WTC11 (cell line): Measurements from ENCODE around the gene FAM3D. TPM values are rescaled to one million over a fixed set of nuclear protein-coding genes. Genes with fewer than 3 reads are reported as not detected.
A peak's percentile ranks its signal among the peaks of the same experiment; 100 is the strongest.

Experiments used
- ATAC-seq: fragments of 200-7000 bp; cut with Tn5 transposase; 2 replicates; pipeline ENCODE4 v1.10.0; 2021; ENCODE audit warnings: mild to moderate bottlenecking, moderate library complexity
- CTCF ChIA-PET: fragments of 300-600 bp; sonication (Branson Sonifier 250); formaldehyde crosslinking; loops from one replicate; lab custom pipeline; 2021; ENCODE audit warnings: antibody characterized with exemption; lab: Charles Lee
- POLR2A ChIA-PET: fragments of 350-600 bp; sonication (Branson Sonifier 250); formaldehyde crosslinking; loops from one replicate; lab custom pipeline; 2021; ENCODE audit warnings: antibody characterized with exemption; lab: Charles Lee
- DNase-seq: peaks from one replicate; pipeline ENCODE4 v3.0.0; 2021; ENCODE audit warnings: low spot score
- H3K27ac Mint-ChIP-seq: 2 replicates; pipeline ENCODE4 v1.8.0; 2021; ENCODE audit warnings: mixed read lengths
- H3K27me3 Mint-ChIP-seq: 2 replicates; pipeline ENCODE4 v1.8.0; 2021; ENCODE audit warnings: low read depth, mild to moderate bottlenecking, moderate library complexity, mixed read lengths
- H3K36me3 Mint-ChIP-seq: 2 replicates; pipeline ENCODE4 v1.8.0; 2021; ENCODE audit warnings: mixed read lengths
- H3K4me1 Mint-ChIP-seq: 2 replicates; pipeline ENCODE4 v1.8.0; 2022; ENCODE audit warnings: mixed read lengths
- H3K4me3 Mint-ChIP-seq: 2 replicates; pipeline ENCODE4 v1.8.0; 2021; ENCODE audit warnings: mild to moderate bottlenecking, moderate library complexity, mixed read lengths
- H3K9me3 Mint-ChIP-seq: 2 replicates; pipeline ENCODE4 v1.8.0; 2021; ENCODE audit warnings: mixed read lengths
- E2F4 ChIP-seq: sonication (generic); formaldehyde crosslinking; IDR thresholded peaks from 2 replicates; pipeline ENCODE4 v1.8.1; 2022; ENCODE audit warnings: low read depth, mild to moderate bottlenecking, moderate library complexity, missing genetic modification reagents, borderline replicate concordance
- ELF4 ChIP-seq: sonication (generic); formaldehyde crosslinking; IDR thresholded peaks from 2 replicates; pipeline ENCODE4 v1.8.1; 2022; ENCODE audit warnings: low read depth, mild to moderate bottlenecking, moderate library complexity, missing genetic modification reagents
- IRF1 ChIP-seq: sonication (generic); formaldehyde crosslinking; IDR thresholded peaks from 2 replicates; pipeline ENCODE4 v1.8.0; 2023; ENCODE audit warnings: missing genetic modification reagents
- JAZF1 ChIP-seq: fragments of 250-450 bp; sonication (Bioruptor Pico); IDR thresholded peaks from 2 replicates; pipeline ENCODE4 v1.9.0; 2021; ENCODE audit warnings: moderate library complexity, mild to moderate bottlenecking, inconsistent platforms
- JUN ChIP-seq: sonication (generic); formaldehyde crosslinking; IDR thresholded peaks from 2 replicates; pipeline ENCODE4 v1.8.0; 2023; ENCODE audit warnings: mild to moderate bottlenecking, missing genetic modification reagents
- KAT7 ChIP-seq: sonication (generic); formaldehyde crosslinking; IDR thresholded peaks from 2 replicates; pipeline ENCODE4 v1.8.1; 2023; ENCODE audit warnings: missing genetic modification reagents, mild to moderate bottlenecking, borderline replicate concordance
- MXD4 ChIP-seq: fragments of 250-450 bp; sonication (Bioruptor Pico); IDR thresholded peaks from 2 replicates; pipeline ENCODE4 v1.8.0; 2021; ENCODE audit warnings: mild to moderate bottlenecking, moderate library complexity, borderline replicate concordance
- NFATC4 ChIP-seq: fragments of 250-450 bp; sonication (Bioruptor Pico); IDR thresholded peaks from 2 replicates; pipeline ENCODE4 v1.9.0; 2021; ENCODE audit warnings: mild to moderate bottlenecking
- NR1H2 ChIP-seq: sonication (generic); formaldehyde crosslinking; IDR thresholded peaks from 2 replicates; pipeline ENCODE4 v1.9.0; 2021; ENCODE audit warnings: mild to moderate bottlenecking, moderate library complexity, missing genetic modification reagents
- NR3C1 ChIP-seq: sonication (generic); formaldehyde crosslinking; conservative IDR thresholded peaks from 2 replicates; pipeline ENCODE4 v1.8.1; 2023; ENCODE audit warnings: low read depth, mild to moderate bottlenecking, missing genetic modification reagents
- OVOL2 ChIP-seq: fragments of 250-450 bp; sonication (Bioruptor Pico); IDR thresholded peaks from 2 replicates; pipeline ENCODE4 v1.9.0; 2021; ENCODE audit warnings: mild to moderate bottlenecking, borderline replicate concordance
- PRRX2 ChIP-seq: fragments of 250-450 bp; sonication (Bioruptor Pico); IDR thresholded peaks from 2 replicates; pipeline ENCODE4 v1.8.0; 2021; ENCODE audit warnings: mild to moderate bottlenecking
- RORB ChIP-seq: fragments of 250-450 bp; sonication (Bioruptor Pico); IDR thresholded peaks from 2 replicates; pipeline ENCODE4 v1.9.0; 2021; ENCODE audit warnings: mild to moderate bottlenecking
- SOX15 ChIP-seq: fragments of 250-450 bp; sonication (Bioruptor Pico); IDR thresholded peaks from 2 replicates; pipeline ENCODE4 v1.9.0; 2021; ENCODE audit warnings: mild to moderate bottlenecking
- ZNF423 ChIP-seq: fragments of 250-450 bp; sonication (Bioruptor Pico); IDR thresholded peaks from 2 replicates; pipeline ENCODE4 v2.1.2; 2022; ENCODE audit warnings: mild to moderate bottlenecking, moderate library complexity
- total RNA-seq: library from RNA; stranded (reverse); gene quantifications from 3 replicates; pipeline ENCODE4 v1.2.3, GENCODE V29; 2021
- TF ChIP-seq, protein P1 (sequence below): sonication (generic); formaldehyde crosslinking; IDR thresholded peaks from 2 replicates; pipeline ENCODE4 v1.8.1; 2022; ENCODE audit warnings: mild to moderate bottlenecking, missing genetic modification reagents, moderate library complexity, borderline replicate concordance

FAM3D gene
- total RNA-seq, 1 experiment from 2014 or later, result 0.66 TPM

DNA sequence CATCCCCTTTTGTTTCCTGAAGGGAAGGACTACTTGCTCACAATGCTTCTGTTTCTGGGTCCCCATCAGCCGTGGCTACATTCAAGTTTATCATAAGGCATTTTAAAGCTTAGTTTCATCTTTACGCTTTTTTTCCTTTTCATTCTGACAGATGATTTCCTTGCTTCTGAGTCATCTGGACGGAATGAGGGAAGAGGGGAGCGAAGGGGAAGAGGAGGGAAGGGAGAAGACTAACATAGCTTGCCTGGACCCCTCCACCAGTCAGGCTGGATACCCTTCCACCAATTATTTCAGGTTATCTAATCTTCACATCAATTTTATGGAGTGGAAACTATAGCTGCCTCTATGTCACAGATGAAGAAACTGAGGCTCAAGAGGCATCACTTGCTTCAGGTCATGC, 27.6 kb downstream of the FAM3D start:
- no peaks in the 10 kb centered on the region for H3K36me3 Mint-ChIP-seq
- TF ChIP-seq IRF1 (CRISPR knock-in tag), result no peak
- TF ChIP-seq, all 79 proteins: peak for 0
- H3K27me3 Mint-ChIP-seq, result peaks cover 78% of the 10 kb centered on the region
- DNase-seq (no peak), ATAC-seq (no peak)
- ChIA-PET POLR2A (no interaction called here), CTCF (interaction anchor here (0.8 to 2.0 kb wide), 4 partner anchors 9 to 913 kb away, joined by 3 to 4 read pairs (median 4); no protein-coding TSS in a partner anchor)
- no peak overlapping the region for H3K4me3 Mint-ChIP-seq
- peaks cover 2% of the 10 kb centered on the region; the same call in 1 of the 2 replicates for H3K4me1 Mint-ChIP-seq
- no peak overlapping the region for H3K27ac Mint-ChIP-seq
- H3K9me3 Mint-ChIP-seq, result no peaks in the 10 kb centered on the region

GRCh38 chr3:58638591-58638990, 28.0 kb downstream of the FAM3D start:
- ChIA-PET POLR2A (no interaction called here), CTCF (interaction anchor here (1.5 kb wide), 1 partner anchor 451 kb away, joined by 3 read pairs; no protein-coding TSS in a partner anchor)
- H3K36me3 Mint-ChIP-seq, result no peaks in the 10 kb centered on the region
- peaks cover 2% of the 10 kb centered on the region; the same call in 1 of the 2 replicates for H3K4me1 Mint-ChIP-seq
- ATAC-seq, result no peak
- no peak for TF ChIP-seq OVOL2 (CRISPR knock-in tag)
- H3K9me3 Mint-ChIP-seq, result no peaks in the 10 kb centered on the region
- no peak overlapping the region for H3K4me3 Mint-ChIP-seq
- H3K27ac Mint-ChIP-seq, result no peak overlapping the region
- no peak for DNase-seq
- H3K27me3 Mint-ChIP-seq, result peaks cover 80% of the 10 kb centered on the region

DNA sequence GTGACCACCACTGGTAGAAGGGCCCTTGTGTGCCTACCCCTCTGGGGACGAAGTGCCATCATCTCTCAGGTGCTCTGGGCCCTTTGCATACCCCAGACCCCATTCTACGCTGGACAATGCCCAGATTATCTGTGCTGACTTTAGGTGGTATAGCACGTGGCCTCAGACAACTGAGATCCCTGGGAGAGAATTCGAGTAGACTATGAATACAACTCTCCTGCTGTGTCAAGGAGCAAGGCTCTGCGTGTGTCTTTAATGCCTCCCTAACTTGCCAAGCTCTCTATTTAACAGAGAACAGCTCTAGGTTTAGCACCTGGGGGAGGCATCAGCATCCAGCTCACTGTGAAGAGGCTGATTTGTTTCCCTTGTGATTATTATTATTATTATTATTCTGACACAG, 29.1 kb downstream of the FAM3D start:
- POLR2A ChIA-PET, result no interaction called here
- CTCF ChIA-PET, result interaction anchor here (1.2 to 1.5 kb wide), 3 partner anchors 71 to 450 kb away, joined by 3 to 6 read pairs (median 5); no protein-coding TSS in a partner anchor
- TF ChIP-seq MXD4 (CRISPR knock-in tag), result no peak
- no peak for TF ChIP-seq JAZF1 (CRISPR knock-in tag)
- TF ChIP-seq NFATC4, result no peak
- TF ChIP-seq E2F4 (CRISPR knock-in tag), result no peak
- TF ChIP-seq NR1H2 (CRISPR knock-in tag), result no peak
- TF ChIP-seq KAT7 (CRISPR knock-in tag), result no peak
- TF ChIP-seq NR3C1 (CRISPR knock-in tag), result no peak
- TF ChIP-seq JUN (CRISPR knock-in tag), result no peak
- TF ChIP-seq, protein P1, sequence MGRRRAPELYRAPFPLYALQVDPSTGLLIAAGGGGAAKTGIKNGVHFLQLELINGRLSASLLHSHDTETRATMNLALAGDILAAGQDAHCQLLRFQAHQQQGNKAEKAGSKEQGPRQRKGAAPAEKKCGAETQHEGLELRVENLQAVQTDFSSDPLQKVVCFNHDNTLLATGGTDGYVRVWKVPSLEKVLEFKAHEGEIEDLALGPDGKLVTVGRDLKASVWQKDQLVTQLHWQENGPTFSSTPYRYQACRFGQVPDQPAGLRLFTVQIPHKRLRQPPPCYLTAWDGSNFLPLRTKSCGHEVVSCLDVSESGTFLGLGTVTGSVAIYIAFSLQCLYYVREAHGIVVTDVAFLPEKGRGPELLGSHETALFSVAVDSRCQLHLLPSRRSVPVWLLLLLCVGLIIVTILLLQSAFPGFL (CRISPR knock-in tag), result no peak
- TF ChIP-seq RORB (CRISPR knock-in tag), result no peak
- no peak for TF ChIP-seq ZNF423
- Mint-ChIP-seq H3K9me3 (no peaks in the 10 kb centered on the region), H3K27ac (no peak overlapping the region), H3K4me1 (peaks cover 2% of the 10 kb centered on the region; the same call in 1 of the 2 replicates), H3K4me3 (no peak overlapping the region), H3K36me3 (no peaks in the 10 kb centered on the region), H3K27me3 (peaks cover 83% of the 10 kb centered on the region)
- DNase-seq, result no peak
- peak; percentile 8; the same call in 1 of the 2 replicates for ATAC-seq

- ChIA-PET POLR2A (no interaction called here), CTCF (interaction anchor here (1.0 to 1.3 kb wide), 3 partner anchors 50 to 66 kb away, joined by 3 to 4 read pairs (median 3); no protein-coding TSS in a partner anchor)
- no peaks in the 10 kb centered on the region for H3K9me3 Mint-ChIP-seq
- TF ChIP-seq PRRX2, result no peak
- TF ChIP-seq ELF4 (CRISPR knock-in tag), result no peak
- TF ChIP-seq SOX15 (CRISPR knock-in tag), result no peak
- no peak for TF ChIP-seq JAZF1 (CRISPR knock-in tag)
- TF ChIP-seq E2F4 (CRISPR knock-in tag), result no peak
- TF ChIP-seq IRF1 (CRISPR knock-in tag), result no peak
- ATAC-seq (peak; percentile 42), DNase-seq (peak; percentile 36)
- no peak overlapping the region for H3K4me3 Mint-ChIP-seq
- peaks cover 2% of the 10 kb centered on the region; the same call in 1 of the 2 replicates for H3K4me1 Mint-ChIP-seq
- no peaks in the 10 kb centered on the region for H3K36me3 Mint-ChIP-seq
- peaks cover 81% of the 10 kb centered on the region for H3K27me3 Mint-ChIP-seq
- no peak overlapping the region for H3K27ac Mint-ChIP-seq
Observed at GRCh38 chr3:58635371-58636285, 30.9 kb downstream of the FAM3D start.
